ENCODE results near the gene RNF212. TPM values are rescaled to one million over a fixed set of nuclear protein-coding genes. Genes with fewer than 3 reads are reported as not detected.

RNF212 gene
- total RNA-seq, 4 donors from 2014 or later = 4.5 to 6.6 (median 5.4) TPM; not detected in 1

GRCh38 chr4:1082215-1083182 lies 30.9 kb downstream of the RNF212 start:
- Histone ChIP-seq H3K4me1 (peaks cover 0 to 6% (median 0%) of the 10 kb centered on the region in 4 donors), H3K27me3 (no peaks in the 10 kb centered on the region), H3K36me3 (no peaks in the 10 kb centered on the region), H3K4me3 (no peak overlapping the region), H3K27ac (peak overlapping the region in 1 of 4 donors; percentile 72), H3K9me3 (no peaks in the 10 kb centered on the region)
- TF ChIP-seq CTCF (IDR thresholded peaks at IDR 0.05) = no peak
- no peak for TF ChIP-seq POLR2A (IDR thresholded peaks at IDR 0.05)
- peak in 2 of 3 donors; percentile 69 to 85 for DNase-seq

GRCh38 chr4:1081689-1082040 lies 31.7 kb downstream of the RNF212 start:
- no peak for TF ChIP-seq CTCF (IDR thresholded peaks at IDR 0.05)
- no peak for TF ChIP-seq POLR2A (IDR thresholded peaks at IDR 0.05)
- Histone ChIP-seq H3K4me1 (peaks cover 0 to 6% (median 0%) of the 10 kb centered on the region in 4 donors), H3K4me3 (no peak overlapping the region), H3K36me3 (no peaks in the 10 kb centered on the region), H3K27me3 (no peaks in the 10 kb centered on the region), H3K27ac (no peak overlapping the region), H3K9me3 (no peaks in the 10 kb centered on the region)
- peak in 1 of 3 donors; percentile 35 for DNase-seq

- no peak overlapping the region for H3K27ac ChIP-seq
- H3K4me3 ChIP-seq = no peak overlapping the region
- no peaks in the 10 kb centered on the region for H3K36me3 ChIP-seq
- DNase-seq = peak in 1 of 3 donors; percentile 30
- TF ChIP-seq POLR2A (IDR thresholded peaks at IDR 0.05) = no peak
- H3K27me3 ChIP-seq = no peaks in the 10 kb centered on the region
- H3K9me3 ChIP-seq = no peaks in the 10 kb centered on the region
- H3K4me1 ChIP-seq = peaks cover 0 to 6% (median 0%) of the 10 kb centered on the region in 4 donors
Observed at GRCh38 chr4:1080961-1081688, 32.2 kb downstream of the RNF212 start.

GRCh38 chr4:1080432-1080831 lies 32.9 kb downstream of the RNF212 start:
- DNase-seq = peak in 1 of 3 donors; percentile 26
- Histone ChIP-seq H3K9me3 (no peaks in the 10 kb centered on the region), H3K27ac (no peak overlapping the region), H3K4me1 (peaks cover 0 to 6% (median 0%) of the 10 kb centered on the region in 4 donors), H3K4me3 (no peak overlapping the region), H3K36me3 (no peaks in the 10 kb centered on the region), H3K27me3 (no peaks in the 10 kb centered on the region)
- TF ChIP-seq CTCF (IDR thresholded peaks at IDR 0.05) (no peak), POLR2A (IDR thresholded peaks at IDR 0.05) (no peak)

- Histone ChIP-seq H3K9me3 (no peaks in the 10 kb centered on the region), H3K27ac (no peak overlapping the region), H3K27me3 (no peaks in the 10 kb centered on the region), H3K36me3 (no peaks in the 10 kb centered on the region), H3K4me1 (peaks cover 0 to 6% (median 0%) of the 10 kb centered on the region in 4 donors), H3K4me3 (no peak overlapping the region)
- TF ChIP-seq CTCF (IDR thresholded peaks at IDR 0.05) (no peak), POLR2A (IDR thresholded peaks at IDR 0.05) (no peak)
- DNase-seq = peak in 1 of 3 donors; percentile 17
Observed at GRCh38 chr4:1079711-1080265, 33.6 kb downstream of the RNF212 start.
